Activated naive CD8-positive, alpha-beta T cell treated with anti-CD3 and anti-CD28 coated beads for 36 hours (primary cell): ENCODE measurements around the gene NTPCR. TPM values are rescaled to one million over a fixed set of nuclear protein-coding genes. Genes with fewer than 3 reads are reported as not detected.
"Not testable (repeated sequence)": the region's sequence is repeated elsewhere in the genome, so short reads cannot be mapped to it uniquely, and the experiment has no call there.

ENCODE experiments used
- DNase-seq: peaks from one replicate; pipeline ENCODE4 v3.0.0; 2021
- H3K27ac Mint-ChIP-seq: one replicate; pipeline ENCODE4 v1.8.0; 2022; ENCODE audit warnings: mild to moderate bottlenecking, moderate library complexity, mixed read lengths
- H3K27me3 Mint-ChIP-seq: one replicate; pipeline ENCODE4 v1.8.0; 2022; ENCODE audit warnings: mild to moderate bottlenecking, mixed read lengths
- H3K36me3 Mint-ChIP-seq: one replicate; pipeline ENCODE4 v1.8.0; 2021; ENCODE audit warnings: mild to moderate bottlenecking, mixed read lengths
- H3K4me1 Mint-ChIP-seq: one replicate; pipeline ENCODE4 v1.8.0; 2021; ENCODE audit warnings: mixed read lengths
- H3K4me3 Mint-ChIP-seq: one replicate; pipeline ENCODE4 v1.8.0; 2022; ENCODE audit warnings: mild to moderate bottlenecking, moderate library complexity, mixed read lengths
- H3K9me3 Mint-ChIP-seq: one replicate; pipeline ENCODE4 v1.8.0; 2022; ENCODE audit warnings: mixed read lengths
- total RNA-seq, 2 experiments: library from RNA; stranded (reverse); gene quantifications; one replicate each; pipeline ENCODE4 v1.2.3, GENCODE V29; 2021

Gene NTPCR, protein sequence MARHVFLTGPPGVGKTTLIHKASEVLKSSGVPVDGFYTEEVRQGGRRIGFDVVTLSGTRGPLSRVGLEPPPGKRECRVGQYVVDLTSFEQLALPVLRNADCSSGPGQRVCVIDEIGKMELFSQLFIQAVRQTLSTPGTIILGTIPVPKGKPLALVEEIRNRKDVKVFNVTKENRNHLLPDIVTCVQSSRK
- 10 to 100 TPM; 32.4 to 32.9 TPM for total RNA-seq

DNA sequence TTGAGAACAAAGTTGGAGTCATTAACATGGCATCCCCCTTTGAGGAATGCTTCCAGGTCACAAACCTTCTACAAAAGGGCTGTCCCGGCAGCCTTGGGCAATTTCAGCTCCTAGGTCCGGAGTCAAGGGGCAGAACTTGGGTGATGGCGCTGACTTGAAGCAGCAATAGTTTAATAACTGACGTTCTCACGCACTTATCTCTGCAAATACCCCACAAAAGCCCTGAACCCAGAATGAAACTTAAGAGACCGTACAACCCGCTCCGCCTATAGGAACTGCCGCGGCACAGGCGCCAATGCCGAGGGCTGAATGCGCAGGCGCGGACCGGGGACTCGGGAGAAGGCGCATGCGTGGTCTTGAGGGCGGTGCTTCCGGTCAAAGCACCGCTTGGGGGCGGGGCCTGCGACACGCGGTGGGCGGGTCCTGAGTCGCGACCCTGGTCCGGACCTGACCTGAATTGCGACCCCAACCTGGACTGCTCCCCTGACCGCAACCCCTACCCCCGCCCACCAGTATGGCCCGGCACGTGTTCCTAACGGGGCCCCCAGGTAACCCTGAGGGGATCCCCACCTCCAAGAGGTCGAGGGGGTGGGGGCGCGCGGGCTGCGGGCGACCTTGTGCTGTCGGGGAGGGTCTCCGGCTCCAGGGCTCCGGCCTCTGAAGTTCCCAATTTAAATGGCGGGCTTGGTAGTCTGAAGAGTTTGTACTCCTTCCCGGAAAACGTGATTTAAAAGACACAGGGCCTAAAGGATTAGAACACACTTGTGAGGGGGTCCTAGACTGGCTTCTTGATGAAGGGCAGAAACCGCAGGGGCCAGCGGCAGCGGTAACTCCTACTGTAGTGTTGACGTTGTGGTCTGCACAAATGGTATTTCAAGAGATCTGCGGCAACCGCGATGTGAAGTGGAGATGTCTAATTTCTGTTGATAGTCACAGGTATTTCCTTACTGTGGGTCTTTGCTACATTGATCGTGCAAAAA, at the start of gene NTPCR:
TSS of gene NTPCR (plus strand) at position 415 of the 980 bp plus-strand sequence. CDS start at position 515, 100 bp downstream.
- Mint-ChIP-seq H3K27ac (peak within 1 kb of the TSS; percentile 94), H3K36me3 (peaks cover 10% of the 10 kb centered on the region), H3K27me3 (no peaks in the 10 kb centered on the region), H3K4me1 (peaks cover 35% of the 10 kb centered on the region), H3K4me3 (peak within 1 kb of the TSS; percentile 96), H3K9me3 (no peaks in the 10 kb centered on the region)
- peak; percentile 95 for DNase-seq

DNA sequence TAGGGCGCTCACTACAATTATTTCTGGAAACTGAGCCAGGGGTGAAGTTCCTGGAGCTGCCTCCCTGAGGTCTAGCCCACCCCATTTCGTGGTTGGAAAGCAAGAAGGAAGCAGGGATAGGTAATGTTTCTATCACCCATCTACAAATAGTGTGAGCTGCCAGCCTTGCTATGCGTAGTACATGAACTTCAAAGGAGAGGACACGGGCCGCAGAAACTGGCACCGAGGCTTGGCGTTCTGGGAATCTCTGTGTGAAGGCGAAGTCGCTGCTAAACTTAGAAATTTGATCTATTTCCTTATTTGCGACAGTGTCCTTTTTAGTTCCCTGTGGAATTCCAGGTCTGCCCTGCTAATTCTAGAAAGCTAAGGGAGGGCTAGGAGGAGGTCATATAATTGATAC, 49.6 kb upstream of the NTPCR start:
- peaks cover 7% of the 10 kb centered on the region for H3K4me1 Mint-ChIP-seq
- H3K27me3 Mint-ChIP-seq = peaks cover 5% of the 10 kb centered on the region
- no peaks in the 10 kb centered on the region for H3K9me3 Mint-ChIP-seq
- no peaks in the 10 kb centered on the region for H3K36me3 Mint-ChIP-seq
- no peak overlapping the region for H3K4me3 Mint-ChIP-seq
- no peak overlapping the region for H3K27ac Mint-ChIP-seq
- DNase-seq = no peak

DNA sequence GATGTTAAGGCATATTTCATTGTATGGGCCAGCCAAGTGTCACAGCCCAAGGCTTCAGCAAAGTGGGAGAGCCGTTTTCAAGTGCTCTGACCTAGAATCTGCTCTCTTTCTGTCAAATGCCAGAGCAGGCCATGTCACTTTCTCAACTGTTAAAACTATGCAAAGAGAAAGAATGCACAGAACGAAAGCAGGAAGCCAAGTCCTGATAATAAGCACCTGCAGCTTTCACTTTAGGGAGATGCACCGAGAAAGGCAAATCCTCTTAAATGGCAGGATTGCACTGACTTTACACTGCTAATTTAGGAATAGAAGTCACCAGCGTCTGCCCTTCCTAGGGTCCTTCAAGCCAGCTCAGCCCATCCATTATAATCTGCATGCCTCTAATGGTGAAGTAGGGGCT, 49.2 kb upstream of the NTPCR start:
- Mint-ChIP-seq H3K9me3 (no peaks in the 10 kb centered on the region), H3K4me3 (no peak overlapping the region), H3K27ac (no peak overlapping the region), H3K27me3 (peaks cover 5% of the 10 kb centered on the region), H3K4me1 (peaks cover 7% of the 10 kb centered on the region), H3K36me3 (no peaks in the 10 kb centered on the region)
- DNase-seq = no peak

DNA sequence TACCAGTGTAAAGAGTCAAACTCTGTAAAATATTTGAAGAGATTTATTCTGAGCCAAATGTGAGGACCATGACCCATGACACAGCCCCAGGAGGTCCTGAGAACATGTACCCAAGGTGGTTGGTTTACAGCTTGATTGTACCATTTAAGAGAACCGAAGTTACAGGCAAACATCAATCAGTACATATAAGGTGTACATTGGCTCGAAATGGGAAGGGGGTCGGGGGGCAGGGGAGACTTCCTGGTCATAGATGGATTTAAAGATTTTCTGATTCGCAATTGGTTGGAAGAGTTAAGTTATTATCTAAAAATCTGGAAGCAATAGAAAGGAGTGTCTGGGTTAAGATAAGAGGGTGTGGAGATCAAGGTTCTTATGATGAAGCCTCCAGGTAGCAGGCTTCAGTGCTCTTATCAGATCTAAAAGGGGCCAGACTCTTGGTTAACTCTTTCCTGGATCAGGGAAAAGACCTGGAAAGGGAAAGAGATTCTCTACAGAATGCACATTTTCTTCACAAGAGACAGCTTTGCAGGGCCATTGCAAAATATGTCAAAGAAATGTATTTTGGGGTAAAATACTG, 47.5 kb upstream of the NTPCR start:
- peaks cover 7% of the 10 kb centered on the region for H3K4me1 Mint-ChIP-seq
- no peak overlapping the region for H3K4me3 Mint-ChIP-seq
- H3K27me3 Mint-ChIP-seq = peaks cover 9% of the 10 kb centered on the region
- DNase-seq = no peak
- no peak overlapping the region for H3K27ac Mint-ChIP-seq
- no peaks in the 10 kb centered on the region for H3K9me3 Mint-ChIP-seq
- no peaks in the 10 kb centered on the region for H3K36me3 Mint-ChIP-seq

DNA sequence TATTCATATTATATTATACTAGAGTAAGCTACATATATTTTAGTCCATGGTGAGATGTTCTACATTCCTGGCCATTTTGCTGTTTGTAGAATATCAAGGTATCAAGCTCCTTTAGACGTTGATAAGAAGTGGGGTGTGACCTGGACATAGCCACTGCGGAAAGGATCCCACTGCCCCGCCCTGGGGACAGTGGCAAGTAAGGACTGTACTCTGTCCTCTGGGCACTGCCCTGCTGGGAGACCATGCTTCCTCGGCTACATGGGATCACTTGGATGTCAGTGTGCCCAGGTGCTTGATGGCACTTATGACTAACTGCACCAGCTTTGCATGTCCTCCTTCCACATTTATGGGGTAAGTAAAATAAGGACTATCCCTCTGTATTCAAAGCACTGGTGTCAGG, 46.3 kb upstream of the NTPCR start:
- H3K36me3 Mint-ChIP-seq = no peaks in the 10 kb centered on the region
- no peak overlapping the region for H3K4me3 Mint-ChIP-seq
- no peak for DNase-seq
- H3K27ac Mint-ChIP-seq = no peak overlapping the region
- H3K27me3 Mint-ChIP-seq = peaks cover 6% of the 10 kb centered on the region
- H3K4me1 Mint-ChIP-seq = peaks cover 7% of the 10 kb centered on the region
- H3K9me3 Mint-ChIP-seq = no peaks in the 10 kb centered on the region

DNA sequence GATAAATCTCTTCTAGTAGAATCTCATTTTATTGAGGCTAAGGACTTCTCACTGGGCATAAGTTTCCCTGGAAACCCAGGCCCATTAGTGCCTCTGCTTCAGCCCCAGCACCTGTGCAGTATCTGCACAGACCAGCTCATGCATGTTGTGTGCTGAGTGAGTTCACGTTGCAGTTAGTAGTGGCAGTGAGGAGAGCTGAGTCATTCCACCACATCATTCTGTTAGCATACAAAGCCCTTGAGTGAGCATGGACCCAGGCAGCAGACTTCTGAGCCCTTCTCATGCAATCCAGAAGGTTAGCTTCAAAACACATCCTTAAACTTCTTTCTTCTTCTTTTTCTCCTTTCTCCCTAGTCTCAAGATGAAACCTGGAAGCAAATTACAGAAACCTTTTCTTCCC, 45.8 kb upstream of the NTPCR start:
- Mint-ChIP-seq H3K4me3 (no peak overlapping the region), H3K27ac (no peak overlapping the region), H3K4me1 (peaks cover 11% of the 10 kb centered on the region), H3K27me3 (peaks cover 6% of the 10 kb centered on the region), H3K36me3 (no peaks in the 10 kb centered on the region), H3K9me3 (no peaks in the 10 kb centered on the region)
- no peak for DNase-seq

DNA sequence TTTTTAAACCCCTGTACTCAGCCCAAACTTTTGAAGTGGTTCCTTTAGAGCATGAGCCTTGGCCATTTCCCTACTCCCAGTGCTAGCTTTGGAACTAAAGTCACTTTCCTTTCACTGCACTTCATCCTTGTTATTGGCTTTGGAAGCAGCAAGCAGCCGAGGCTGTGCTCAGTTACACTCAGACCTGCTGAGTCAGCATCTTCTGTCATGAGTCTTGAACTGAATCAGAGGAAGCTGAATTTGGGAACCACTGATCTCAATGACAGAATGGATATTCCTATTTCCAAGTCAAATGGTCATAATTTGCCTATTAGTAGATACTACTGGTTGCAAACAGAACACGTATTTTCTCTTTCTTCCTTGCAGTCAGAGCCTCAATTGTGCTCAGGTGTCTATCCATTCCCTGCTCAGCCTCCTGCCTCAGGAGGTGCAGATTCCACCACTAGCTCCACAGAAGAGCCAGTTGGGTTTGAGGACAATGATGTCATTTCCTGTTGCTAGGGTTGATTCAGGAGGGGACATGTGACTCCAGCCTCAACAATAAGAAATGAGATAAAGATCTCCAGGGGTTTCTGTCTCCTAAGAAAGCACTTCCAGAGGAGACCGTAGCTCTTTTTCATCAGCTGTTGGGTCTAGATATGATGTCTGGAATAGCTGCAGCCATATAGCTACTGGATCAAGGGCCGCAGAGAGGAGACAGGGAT, 44.9 kb upstream of the NTPCR start:
- DNase-seq = no peak
- Mint-ChIP-seq H3K4me1 (peaks cover 18% of the 10 kb centered on the region), H3K27ac (no peak overlapping the region), H3K4me3 (no peak overlapping the region), H3K36me3 (no peaks in the 10 kb centered on the region), H3K27me3 (peaks cover 6% of the 10 kb centered on the region), H3K9me3 (no peaks in the 10 kb centered on the region)

DNA sequence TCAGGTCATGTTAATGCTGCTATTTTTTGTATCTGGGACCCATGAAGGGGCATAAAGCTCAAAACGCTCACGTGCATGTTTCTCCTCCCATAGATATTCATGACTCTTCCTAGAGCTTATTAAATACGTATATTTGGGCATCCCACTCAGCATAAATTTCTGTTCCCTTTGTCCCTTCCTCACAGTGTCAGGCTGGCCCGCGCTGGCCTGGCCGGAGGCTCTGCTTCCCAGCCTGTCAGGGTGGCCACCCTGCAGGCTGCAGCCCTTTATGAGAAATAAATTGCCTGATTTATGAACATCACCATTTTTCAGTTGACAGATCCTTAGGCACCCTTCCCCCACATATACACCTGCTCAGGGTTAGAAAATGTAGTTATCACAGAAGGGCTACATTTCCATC, 44.0 kb upstream of the NTPCR start:
- Mint-ChIP-seq H3K36me3 (no peaks in the 10 kb centered on the region), H3K4me3 (no peak overlapping the region), H3K27me3 (peaks cover 6% of the 10 kb centered on the region), H3K27ac (no peak overlapping the region), H3K4me1 (peaks cover 20% of the 10 kb centered on the region), H3K9me3 (no peaks in the 10 kb centered on the region)
- no peak for DNase-seq

DNA sequence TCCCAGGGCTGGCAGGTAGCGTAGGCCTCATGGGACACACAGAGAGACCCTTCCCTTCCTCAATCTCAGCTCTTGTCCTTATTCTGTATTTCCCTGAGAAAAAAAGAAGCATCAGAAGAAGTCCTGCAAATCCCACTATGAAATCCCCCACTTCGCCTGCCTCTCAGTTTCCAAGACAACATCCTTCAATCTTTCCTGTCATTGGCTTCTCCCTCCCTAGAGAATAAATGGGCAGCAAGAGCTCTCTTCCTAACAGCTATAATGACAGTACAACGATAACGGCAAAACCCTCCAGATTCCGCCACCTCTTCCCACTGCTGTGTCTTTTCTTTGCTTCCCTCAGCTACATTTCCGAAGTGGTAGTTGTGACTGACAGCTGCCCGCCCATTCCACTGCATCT, 41.6 kb upstream of the NTPCR start:
- no peaks in the 10 kb centered on the region for H3K36me3 Mint-ChIP-seq
- DNase-seq = no peak
- H3K4me1 Mint-ChIP-seq = peaks cover 20% of the 10 kb centered on the region
- peaks cover 6% of the 10 kb centered on the region for H3K27me3 Mint-ChIP-seq
- no peaks in the 10 kb centered on the region for H3K9me3 Mint-ChIP-seq
- H3K27ac Mint-ChIP-seq = no peak overlapping the region
- H3K4me3 Mint-ChIP-seq = no peak overlapping the region

DNA sequence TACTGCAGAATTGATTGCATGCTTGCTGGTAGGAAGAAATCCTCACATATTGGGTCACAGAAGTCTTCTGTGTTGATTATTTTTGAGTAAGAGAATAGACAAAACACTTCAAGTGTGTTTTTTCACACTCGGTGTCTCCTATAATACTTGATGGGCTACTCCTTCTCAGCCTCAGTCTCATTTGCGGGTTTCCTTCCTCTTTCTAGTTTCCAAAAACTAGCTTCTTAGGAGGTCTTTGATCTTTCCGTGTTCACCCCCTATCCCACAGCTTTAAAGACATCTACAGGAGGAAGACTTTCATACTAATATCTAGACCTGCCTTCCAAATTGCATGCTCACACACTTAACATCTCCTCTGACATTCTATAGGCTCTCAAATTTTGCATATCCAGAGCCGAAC, 40.7 kb upstream of the NTPCR start:
- Mint-ChIP-seq H3K36me3 (no peaks in the 10 kb centered on the region), H3K27me3 (peaks cover 6% of the 10 kb centered on the region), H3K27ac (no peak overlapping the region), H3K4me1 (peaks cover 21% of the 10 kb centered on the region), H3K9me3 (no peaks in the 10 kb centered on the region), H3K4me3 (no peak overlapping the region)
- no peak for DNase-seq

DNA sequence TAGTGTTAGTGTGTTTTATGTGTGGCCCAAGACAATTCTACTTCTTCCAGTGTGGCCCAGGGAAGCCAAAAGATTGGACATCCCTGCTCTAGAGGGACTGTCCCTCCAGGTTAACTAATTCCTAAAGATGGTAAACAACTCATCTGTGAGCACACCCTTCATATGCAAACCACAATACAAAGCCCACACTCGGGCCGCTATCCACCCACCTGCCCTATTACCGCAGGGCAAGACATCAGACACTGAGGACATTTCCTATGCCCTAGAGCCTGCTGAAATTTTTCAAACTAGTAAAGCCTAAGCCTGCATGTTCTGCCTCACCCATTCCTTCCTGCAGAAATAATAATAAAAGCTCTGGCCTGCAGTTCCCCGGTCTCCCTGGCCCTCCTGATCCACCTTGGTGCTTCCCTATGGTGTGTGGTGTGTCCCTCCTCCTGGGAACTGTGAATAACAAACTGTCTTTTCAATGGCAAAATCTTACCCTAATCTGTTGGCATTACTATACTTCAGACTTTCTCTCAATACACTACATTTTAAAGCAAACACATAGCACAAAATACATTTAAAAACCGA, 39.3 kb upstream of the NTPCR start:
- Mint-ChIP-seq H3K9me3 (no peaks in the 10 kb centered on the region), H3K4me3 (no peak overlapping the region), H3K4me1 (peaks cover 22% of the 10 kb centered on the region), H3K27me3 (peaks cover 6% of the 10 kb centered on the region), H3K27ac (no peak overlapping the region), H3K36me3 (no peaks in the 10 kb centered on the region)
- no peak for DNase-seq

DNA sequence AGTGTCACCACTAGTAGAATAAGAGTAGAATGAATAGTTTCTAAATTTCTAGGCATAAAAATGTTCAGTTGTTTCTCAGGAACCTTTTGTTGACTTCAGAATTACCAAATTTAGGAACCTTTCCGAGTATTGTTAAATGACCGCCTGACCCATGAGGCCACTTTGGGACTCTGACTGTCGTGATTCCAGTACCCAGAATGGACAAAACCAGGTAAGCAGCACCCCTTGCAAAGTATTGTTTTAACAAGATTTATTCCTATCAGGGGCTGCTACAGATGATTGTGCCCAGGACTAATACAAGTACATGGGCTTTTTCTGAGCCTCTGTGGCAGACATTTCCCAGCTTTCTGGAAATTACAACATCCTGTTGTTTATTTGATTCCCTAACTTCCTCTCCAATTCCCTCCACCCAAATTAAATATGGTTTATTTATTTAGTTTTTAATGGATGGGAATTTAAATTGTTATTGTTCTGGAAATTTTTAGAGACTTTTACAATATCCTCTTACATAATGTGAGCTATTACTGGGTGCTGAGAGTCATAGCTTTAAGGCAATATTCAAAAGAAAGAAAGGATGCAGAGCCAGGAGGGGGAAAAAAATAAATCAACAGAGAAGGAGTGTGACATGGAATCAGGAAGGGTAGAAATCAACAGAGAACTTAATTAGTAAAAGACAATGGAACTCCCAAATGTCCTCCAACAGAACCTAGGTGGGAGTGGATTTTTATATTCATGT, 37.4 kb upstream of the NTPCR start:
- H3K9me3 Mint-ChIP-seq = no peaks in the 10 kb centered on the region
- H3K27me3 Mint-ChIP-seq = no peaks in the 10 kb centered on the region
- no peak overlapping the region for H3K4me3 Mint-ChIP-seq
- peaks cover 22% of the 10 kb centered on the region for H3K4me1 Mint-ChIP-seq
- H3K27ac Mint-ChIP-seq = no peak overlapping the region
- no peaks in the 10 kb centered on the region for H3K36me3 Mint-ChIP-seq
- DNase-seq = no peak

DNA sequence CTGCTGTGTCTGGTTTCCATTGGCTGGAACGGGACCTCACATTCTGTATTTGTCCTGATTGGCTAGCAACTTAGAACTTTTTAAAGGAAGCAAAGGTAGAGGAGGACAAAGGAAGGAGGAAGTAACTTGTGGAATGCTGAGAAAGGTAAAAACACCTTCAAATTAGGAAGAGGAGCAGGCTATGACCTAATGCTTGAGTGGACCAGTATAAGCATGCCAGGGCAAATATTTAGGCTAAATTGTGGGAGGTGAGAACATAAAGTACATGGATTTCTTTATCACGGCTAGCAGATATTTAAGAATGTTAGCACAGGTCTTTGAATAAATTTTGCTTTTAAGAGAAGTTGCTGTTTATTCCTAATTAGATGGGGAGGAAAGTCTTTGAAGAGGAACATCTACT, 36.1 kb upstream of the NTPCR start:
- H3K27me3 Mint-ChIP-seq, H3K36me3 Mint-ChIP-seq, DNase-seq, H3K4me3 Mint-ChIP-seq, H3K27ac Mint-ChIP-seq, H3K9me3 Mint-ChIP-seq: not testable (repeated sequence)
- peaks cover 22% of the 10 kb centered on the region for H3K4me1 Mint-ChIP-seq

DNA sequence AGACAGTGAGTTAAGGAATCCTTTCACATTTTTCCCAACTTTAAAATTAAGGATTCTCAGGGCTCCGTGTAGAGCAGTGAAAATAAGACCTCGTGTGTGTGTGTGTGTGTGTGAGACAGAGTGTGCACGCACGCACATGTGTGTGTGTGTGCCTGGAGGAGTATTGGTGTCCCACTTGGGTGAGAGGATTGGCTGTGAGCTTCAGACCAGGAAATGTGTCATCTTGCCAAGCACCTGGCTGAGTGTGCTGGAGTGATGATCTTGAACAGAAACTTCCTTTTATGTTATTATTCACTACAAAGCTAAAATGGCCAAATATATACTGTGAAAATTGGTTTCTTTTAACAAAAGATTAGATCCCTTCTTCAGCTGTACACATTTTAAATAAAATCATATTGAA, 35.2 kb upstream of the NTPCR start:
- Mint-ChIP-seq H3K36me3 (no peaks in the 10 kb centered on the region), H3K27me3 (peaks cover 4% of the 10 kb centered on the region), H3K4me1 (peaks cover 13% of the 10 kb centered on the region), H3K4me3 (no peak overlapping the region), H3K27ac (no peak overlapping the region), H3K9me3 (no peaks in the 10 kb centered on the region)
- no peak for DNase-seq
